PC-3 (cell line): ENCODE measurements around the gene ERAL1.

Experiments
- CTCF ChIP-seq: fragments of 300-600 bp; sonication (generic); conservative IDR thresholded peaks from 2 replicates; pipeline ENCODE4 v1.5.1; 2017; ENCODE audit warnings: antibody characterized with exemption, low read depth, mild to moderate bottlenecking, low read length
- EZH2phosphoT487 ChIP-seq: fragments of 300-600 bp; sonication (generic); IDR thresholded peaks from 2 replicates; pipeline ENCODE4 v1.6.1; 2018; ENCODE audit warnings: mild to moderate bottlenecking, antibody characterized with exemption, low read length, borderline replicate concordance

GRCh38 chr17:28816540-28816939 lies 38.3 kb upstream of the ERAL1 start:
- no peak for TF ChIP-seq EZH2phosphoT487
- TF ChIP-seq CTCF: no peak
